CD4-positive, alpha-beta T cell treated with Interleukin-17A for 4 hours (primary cell): Measurements from ENCODE around the gene PHF2.

ENCODE experiments used
- DNase-seq: peaks from one replicate; pipeline ENCODE4 v3.0.0-alpha.2; 2020; ENCODE audit warnings: mixed read lengths

Gene PHF2

GRCh38 chr9:93713716-93714115, 137.3 kb downstream of the PHF2 start:
- DNase-seq: no peak

GRCh38 chr9:93721417-93721965, 145.1 kb downstream of the PHF2 start:
- DNase-seq: no peak

- no peak for DNase-seq
Observed at GRCh38 chr9:93724852-93725251, 148.5 kb downstream of the PHF2 start.

GRCh38 chr9:93725382-93725781, 149.0 kb downstream of the PHF2 start:
- no peak for DNase-seq

- no peak for DNase-seq
Observed at GRCh38 chr9:93726147-93726546, 149.8 kb downstream of the PHF2 start.
